GM12878 (cell line): Measurements from ENCODE around the gene MUC5B. TPM values are rescaled to one million over a fixed set of nuclear protein-coding genes. Genes with fewer than 3 reads are reported as not detected.

Experiments
- ATAC-seq: fragments of 200-7000 bp; cut with Tn5 transposase; 3 replicates; pipeline ENCODE4 v1.9.1; 2020; ENCODE audit warnings: mild to moderate bottlenecking, moderate library complexity
- BruUV-seq: library from RNA; stranded (reverse); fragments of 400-500 nt; replicated peaks from 2 replicates; lab custom pipeline; 2021; lab: Mats Ljungman, UMichigan
- CTCF ChIA-PET: fragments of 300-600 bp; sonication (Branson Sonifier 250); formaldehyde crosslinking; extraction: SDS; loops from one replicate; lab custom pipeline; 2021; ENCODE audit warnings: inconsistent platforms; lab: Yijun Ruan, JAX
- POLR2A ChIA-PET: fragments of 350-600 bp; formaldehyde crosslinking; extraction: SDS; loops from one replicate; lab custom pipeline; 2021; ENCODE audit warnings: inconsistent platforms; lab: Charles Lee
- RAD21 ChIA-PET: fragments of 300-600 bp; sonication (Branson Sonifier 250); formaldehyde crosslinking; loops from one replicate; lab custom pipeline; 2023; ENCODE audit warnings: antibody characterized with exemption; ENCODE audit not compliant: unreplicated experiment; lab: Charles Lee
- SMC1A ChIA-PET: fragments of 300-600 bp; sonication (Branson Sonifier 250); formaldehyde crosslinking; loops from one replicate; lab custom pipeline; 2023; ENCODE audit not compliant: unreplicated experiment, uncharacterized antibody; lab: Charles Lee
- DNase-seq: peaks from one replicate; pipeline ENCODE4 v3.0.0-alpha.2; 2011; ENCODE audit warnings: low read depth, low spot score
- FAIRE-seq: peaks from 3 replicates; lab custom pipeline; 2011; peaks lifted over from hg19 to GRCh38; lab: Jason Lieb, UNC
- H2AFZ ChIP-seq: 2 replicates; pipeline ENCODE4 v1.6.0; 2011; ENCODE audit warnings: low read depth, low read length, control low read depth; ENCODE audit not compliant: control insufficient read depth
- H3K27ac ChIP-seq: 2 replicates; pipeline ENCODE4 v1.5.1; 2011; ENCODE audit warnings: control low read depth; ENCODE audit not compliant: control insufficient read depth, insufficient read depth
- H3K27me3 ChIP-seq, 2 experiments: replicated peaks in 1 of 2; 2 replicates each; pipeline versions ENCODE4 v1.6.0 to v1.6.1; 2011; ENCODE audit warnings: low read length in 1 of 2; ENCODE audit not compliant: control insufficient read depth in 2 of 2, insufficient read depth in 2 of 2
- H3K36me3 ChIP-seq, 2 experiments: 2 replicates each; pipeline ENCODE4 v1.5.1; 2011; ENCODE audit warnings: low read length in 1 of 2; ENCODE audit not compliant: control insufficient read depth in 2 of 2, insufficient read depth in 2 of 2
- H3K4me1 ChIP-seq: 2 replicates; pipeline ENCODE4 v1.6.1; 2011; ENCODE audit warnings: mild to moderate bottlenecking, low read length, moderate library complexity, mixed read lengths; ENCODE audit not compliant: control insufficient read depth, insufficient read depth
- H3K4me2 ChIP-seq: 2 replicates; pipeline ENCODE4 v1.6.0; 2011; ENCODE audit warnings: control low read depth; ENCODE audit not compliant: control insufficient read depth, insufficient read depth
- H3K4me3 ChIP-seq: fragments of 200-600 bp; sonication (generic); 2 replicates; pipeline ENCODE4 v1.5.1; 2016
- H3K79me2 ChIP-seq: 2 replicates; pipeline ENCODE4 v1.6.0; 2011; ENCODE audit warnings: low read length; ENCODE audit not compliant: control insufficient read depth, insufficient read depth
- H3K9ac ChIP-seq: 2 replicates; pipeline ENCODE4 v1.8.0; 2011; ENCODE audit warnings: low read length, control low read depth, mixed read lengths; ENCODE audit not compliant: control insufficient read depth, insufficient read depth
- H3K9me3 ChIP-seq: replicated peaks from 3 replicates; pipeline ENCODE4 v1.5.1; 2011; ENCODE audit warnings: mild to moderate bottlenecking, low read length; ENCODE audit not compliant: control insufficient read depth, insufficient read depth
- H4K20me1 ChIP-seq: 2 replicates; pipeline ENCODE4 v1.6.0; 2011; ENCODE audit not compliant: control insufficient read depth, insufficient read depth
- CHD4 ChIP-seq: fragments of 200-600 bp; sonication (generic); IDR thresholded peaks from 2 replicates; pipeline ENCODE4 v1.6.1; 2016; ENCODE audit warnings: mild to moderate bottlenecking
- IRF3 ChIP-seq: fragments of 450-650 bp; IDR thresholded peaks from 2 replicates; pipeline ENCODE4 v1.6.1; 2014; ENCODE audit warnings: mild to moderate bottlenecking
- IRF5 ChIP-seq: fragments of 450-650 bp; IDR thresholded peaks from 2 replicates; pipeline ENCODE4 v1.6.1; 2017; ENCODE audit warnings: borderline replicate concordance
- JUNB ChIP-seq: IDR thresholded peaks from 2 replicates; pipeline ENCODE4 v1.6.1; 2016; ENCODE audit warnings: antibody characterized with exemption, mild to moderate bottlenecking
- JUND ChIP-seq: IDR thresholded peaks from 2 replicates; pipeline ENCODE4 v1.6.1; 2012; ENCODE audit warnings: low read depth, mild to moderate bottlenecking, low read length, improper control_type of control experiment, moderate library complexity
- MEF2B ChIP-seq: fragments of 450-650 bp; IDR thresholded peaks from 2 replicates; pipeline ENCODE4 v1.6.1; 2018; ENCODE audit warnings: mild to moderate bottlenecking, moderate library complexity; ENCODE audit not compliant: partially characterized antibody, poor library complexity, severe bottlenecking
- MLLT1 ChIP-seq: fragments of 450-650 bp; IDR thresholded peaks from 2 replicates; pipeline ENCODE4 v1.6.1; 2016; ENCODE audit warnings: mild to moderate bottlenecking
- MTA3 ChIP-seq: IDR thresholded peaks from 2 replicates; pipeline ENCODE4 v1.6.1; 2012; ENCODE audit warnings: low read length, inconsistent platforms, borderline replicate concordance
- MXI1 ChIP-seq: fragments of 150-350 bp; IDR thresholded peaks from 2 replicates; pipeline ENCODE4 v1.6.1; 2011; ENCODE audit warnings: low read depth, mild to moderate bottlenecking, inconsistent platforms, low read length, improper control_type of control experiment
- MYB ChIP-seq: fragments of 150-350 bp; IDR thresholded peaks from 2 replicates; pipeline ENCODE4 v1.6.1; 2014; ENCODE audit warnings: mild to moderate bottlenecking, low read depth, low read length, borderline replicate concordance
- NR2C2 ChIP-seq: IDR thresholded peaks from 2 replicates; pipeline ENCODE4 v1.6.1; 2011; ENCODE audit warnings: borderline replicate concordance, low read depth; ENCODE audit not compliant: control insufficient read depth, insufficient read length
- PML ChIP-seq: IDR thresholded peaks from 2 replicates; pipeline ENCODE4 v1.6.1; 2012; ENCODE audit warnings: low read length, inconsistent platforms
- RB1 ChIP-seq: fragments of 450-650 bp; formaldehyde crosslinking; IDR thresholded peaks from 2 replicates; pipeline ENCODE4 v1.6.1; 2017; ENCODE audit warnings: mild to moderate bottlenecking, borderline replicate concordance
- SIN3A ChIP-seq: IDR thresholded peaks from 2 replicates; pipeline ENCODE4 v1.6.1; 2012; ENCODE audit warnings: low read depth, low read length, improper control_type of control experiment
- SRF ChIP-seq, 2 experiments: IDR thresholded peaks; 2 replicates each; pipeline ENCODE4 v1.6.1; 2011; ENCODE audit warnings: low read depth in 2 of 2, low read length in 2 of 2, mild to moderate bottlenecking in 1 of 2, moderate library complexity in 1 of 2
- USF1 ChIP-seq: IDR thresholded peaks from 2 replicates; pipeline ENCODE4 v1.6.1; 2011; ENCODE audit warnings: borderline replicate concordance, low read depth, mild to moderate bottlenecking, moderate library complexity, mixed read lengths, low read length; ENCODE audit not compliant: insufficient read depth; ENCODE audit errors: extremely low read length
- WGBS: methylation state at CpG from one replicate; pipeline ENCODE4 v1.1.6; 2016; ENCODE audit warnings: low lambda C conversion rate; ENCODE audit not compliant: insufficient replicate concordance, insufficient coverage; ENCODE audit errors: missing lambda C conversion rate; 5-methylcytosine and 5-hydroxymethylcytosine counted together
- in situ Hi-C: fragments of 300-500 bp; cut with MboI; formaldehyde crosslinking; loops from 9 replicates; pipeline ENCODE4 v1.14.3; 2018; ENCODE audit warnings: mixed read lengths
- intact Hi-C: fragments of 100-400 bp; cut with micrococcal nuclease; formaldehyde crosslinking; loops from one replicate; pipeline ENCODE4 v1.14.2; 2022; ENCODE audit not compliant: unreplicated experiment
- polyA plus RNA-seq, 11 experiments: library from polyadenylated mRNA; depleted of rRNA in 4 of 11; unstranded in 6 of 11; stranded (reverse) in 5 of 11; fragments of >200 nt; fragmentation: Nextera tagmentation in 4 of 11; fragmentation: Illumina TruSeq in 1 of 11; extraction: Ambion mirVana in 4 of 11; extraction: Trizol in 1 of 11; gene quantifications; 1 replicate in 1 of 11; 2 replicates in 10 of 11; pipeline versions ENCODE4 v1.2.1 to v1.2.3, GENCODE V29; 2011 to 2016; ENCODE audit warnings: inconsistent platforms in 2 of 11, missing spikeins in 2 of 11, low read depth in 1 of 11
- total RNA-seq, 4 experiments: library from RNA; depleted of rRNA in 3 of 4; stranded (reverse); fragments of >200 nt in 3 of 4; fragmentation: Illumina TruSeq in 1 of 4; extraction: Trizol in 1 of 4; gene quantifications; 2 replicates each; pipeline versions ENCODE4 v1.2.1 to v1.2.3, GENCODE V29; 2013 to 2021

The MUC5B gene
- total and polyA plus RNA-seq, 10 of the 15 experiments (the other 5 are each of a cell fraction or from before 2014, with no cell fraction given), result 1.5 TPM; not detected in 9

- in situ Hi-C loops (no loop called here), intact Hi-C loops (no loop called here)
- no TSS peak for BruUV-seq
- 73% methylated on average over 38 of the region's 38 CpGs for WGBS
- no peak overlapping the region for H3K4me2 ChIP-seq
- no peaks in the 10 kb centered on the region for H3K79me2 ChIP-seq
- no peak for DNase-seq
- H2AFZ ChIP-seq, result no peak overlapping the region
- H3K36me3 ChIP-seq, result no peaks in the 10 kb centered on the region
- ChIA-PET RAD21 (no interaction called here), POLR2A (no interaction called here), SMC1A (no interaction called here), CTCF (no interaction called here)
- no peaks in the 10 kb centered on the region for H3K27me3 ChIP-seq
- no peak overlapping the region for H3K27ac ChIP-seq
- H3K9ac ChIP-seq, result no peak overlapping the region
- no peak for TF ChIP-seq MEF2B
- TF ChIP-seq SRF (IDR thresholded peaks at IDR 0.05; ENCODE audit: low read depth in 2 of 2, low read length in 2 of 2), result no peak
- no peak for TF ChIP-seq MXI1
- TF ChIP-seq PML, result no peak
- no peak for TF ChIP-seq JUND
- no peak for TF ChIP-seq USF1
- no peak for TF ChIP-seq NR2C2
- no peak for TF ChIP-seq JUNB
- TF ChIP-seq MTA3, result no peak
- no peak for TF ChIP-seq MYB
- TF ChIP-seq CHD4, result no peak
- no peak for TF ChIP-seq MLLT1
- TF ChIP-seq SIN3A, result no peak
- TF ChIP-seq IRF3, result no peak
- TF ChIP-seq RB1, result no peak
- TF ChIP-seq IRF5, result no peak
- no peaks in the 10 kb centered on the region for H4K20me1 ChIP-seq
- no peak overlapping the region for H3K4me3 ChIP-seq
- no peak for FAIRE-seq
- no peaks in the 10 kb centered on the region for H3K4me1 ChIP-seq
- H3K9me3 ChIP-seq, result peaks cover 1% of the 10 kb centered on the region; the same call in 2 of the 3 replicates
- no peak for ATAC-seq
These were observed 29.7 kb downstream of the MUC5B start for GRCh38 chr11:1252371-1253102.
